ENCODE data around the gene STEAP4. TPM values are rescaled to one million over a fixed set of nuclear protein-coding genes. Genes with fewer than 3 reads are reported as not detected.

The STEAP4 gene
- total RNA-seq, 1 donor from 2014 or later, result 15.7 TPM

DNA sequence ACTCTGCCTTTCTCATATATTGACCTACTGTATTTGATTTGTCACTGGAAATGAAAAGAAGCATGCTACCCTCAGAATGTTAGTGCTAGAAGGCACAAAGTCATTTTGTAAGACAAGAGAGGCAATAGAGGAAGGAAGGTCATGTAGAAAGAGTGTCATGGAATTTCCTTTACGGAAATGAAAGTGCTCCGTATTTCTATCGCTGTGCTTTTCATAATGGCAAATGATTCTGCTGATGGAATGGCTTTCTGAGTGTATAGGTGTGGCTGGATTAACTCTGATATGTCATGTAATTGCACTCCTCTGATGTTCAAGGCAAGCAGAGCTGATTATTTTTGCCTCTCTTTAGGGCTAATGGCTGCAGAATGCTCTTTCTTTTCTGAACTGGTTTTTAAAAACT lies 15.5 kb upstream of the STEAP4 start:
- Histone ChIP-seq H3K27me3 (ENCODE audit: low read depth) (no peaks in the 10 kb centered on the region), H3K9me3 (replicated peaks) (no peaks in the 10 kb centered on the region), H3K4me1 (peaks cover 10% of the 10 kb centered on the region), H3K4me3 (no peak overlapping the region), H3K27ac (replicated peaks) (peak overlapping the region; percentile 21), H3K36me3 (no peaks in the 10 kb centered on the region)
- intact Hi-C loops (cut with micrococcal nuclease), result no loop called here
- no peak for DNase-seq
- TF ChIP-seq, protein P1, sequence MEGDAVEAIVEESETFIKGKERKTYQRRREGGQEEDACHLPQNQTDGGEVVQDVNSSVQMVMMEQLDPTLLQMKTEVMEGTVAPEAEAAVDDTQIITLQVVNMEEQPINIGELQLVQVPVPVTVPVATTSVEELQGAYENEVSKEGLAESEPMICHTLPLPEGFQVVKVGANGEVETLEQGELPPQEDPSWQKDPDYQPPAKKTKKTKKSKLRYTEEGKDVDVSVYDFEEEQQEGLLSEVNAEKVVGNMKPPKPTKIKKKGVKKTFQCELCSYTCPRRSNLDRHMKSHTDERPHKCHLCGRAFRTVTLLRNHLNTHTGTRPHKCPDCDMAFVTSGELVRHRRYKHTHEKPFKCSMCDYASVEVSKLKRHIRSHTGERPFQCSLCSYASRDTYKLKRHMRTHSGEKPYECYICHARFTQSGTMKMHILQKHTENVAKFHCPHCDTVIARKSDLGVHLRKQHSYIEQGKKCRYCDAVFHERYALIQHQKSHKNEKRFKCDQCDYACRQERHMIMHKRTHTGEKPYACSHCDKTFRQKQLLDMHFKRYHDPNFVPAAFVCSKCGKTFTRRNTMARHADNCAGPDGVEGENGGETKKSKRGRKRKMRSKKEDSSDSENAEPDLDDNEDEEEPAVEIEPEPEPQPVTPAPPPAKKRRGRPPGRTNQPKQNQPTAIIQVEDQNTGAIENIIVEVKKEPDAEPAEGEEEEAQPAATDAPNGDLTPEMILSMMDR (IDR thresholded peaks at IDR 0.05; ENCODE audit: borderline replicate concordance), result no peak

DNA sequence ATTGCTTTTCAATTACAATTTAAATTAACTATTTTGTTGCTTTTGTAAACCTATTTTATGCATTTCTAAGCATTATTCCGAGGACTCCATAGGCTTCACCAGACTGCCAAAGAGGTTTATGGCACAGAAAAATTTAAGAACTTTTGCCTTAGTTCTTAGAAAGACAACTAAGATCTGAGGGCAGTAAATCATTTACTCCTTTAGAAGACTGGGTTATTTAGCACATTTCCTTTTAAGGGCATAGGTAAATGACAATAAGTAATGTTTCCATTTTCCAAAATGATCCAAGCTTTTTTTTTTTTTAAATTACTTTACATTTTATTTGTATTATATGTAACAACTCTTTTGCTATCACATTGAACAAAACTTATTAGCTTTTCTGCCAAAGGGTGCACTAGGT lies 15.0 kb upstream of the STEAP4 start:
- peaks cover 12% of the 10 kb centered on the region for H3K4me1 ChIP-seq
- no peak overlapping the region for H3K4me3 ChIP-seq
- TF ChIP-seq, protein P1 (IDR thresholded peaks at IDR 0.05; ENCODE audit: borderline replicate concordance), result no peak
- no peak for DNase-seq
- intact Hi-C loops (cut with micrococcal nuclease), result no loop called here
- H3K36me3 ChIP-seq, result no peaks in the 10 kb centered on the region
- H3K9me3 ChIP-seq (replicated peaks), result no peaks in the 10 kb centered on the region
- no peaks in the 10 kb centered on the region for H3K27me3 ChIP-seq (ENCODE audit: low read depth)
- H3K27ac ChIP-seq (replicated peaks), result peak overlapping the region; percentile 21

DNA sequence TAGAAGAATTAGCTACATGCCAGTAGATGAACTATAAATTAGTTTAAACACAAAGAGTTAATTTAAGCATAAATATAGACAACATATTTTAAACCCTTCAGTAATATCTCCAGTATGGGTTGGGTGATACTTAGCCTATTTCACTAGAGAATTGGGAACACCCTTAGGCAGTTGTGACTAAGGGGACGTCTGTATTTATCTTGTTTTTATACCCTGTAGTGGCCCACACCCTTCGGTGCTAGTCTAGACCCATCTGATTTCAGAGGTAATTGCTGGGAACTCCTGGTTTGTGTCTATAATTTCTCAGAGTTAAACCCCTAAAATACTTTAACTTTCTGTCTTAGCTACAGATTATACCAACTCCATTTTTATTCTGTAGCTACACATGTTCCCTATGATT lies 11.5 kb upstream of the STEAP4 start:
- Histone ChIP-seq H3K4me1 (peaks cover 29% of the 10 kb centered on the region), H3K36me3 (no peaks in the 10 kb centered on the region), H3K27me3 (ENCODE audit: low read depth) (no peaks in the 10 kb centered on the region), H3K27ac (replicated peaks) (no peak overlapping the region), H3K4me3 (no peak overlapping the region), H3K9me3 (replicated peaks) (no peaks in the 10 kb centered on the region)
- TF ChIP-seq, protein P1 (IDR thresholded peaks at IDR 0.05; ENCODE audit: borderline replicate concordance), result no peak
- intact Hi-C loops (cut with micrococcal nuclease), result no loop called here
- DNase-seq, result no peak

DNA sequence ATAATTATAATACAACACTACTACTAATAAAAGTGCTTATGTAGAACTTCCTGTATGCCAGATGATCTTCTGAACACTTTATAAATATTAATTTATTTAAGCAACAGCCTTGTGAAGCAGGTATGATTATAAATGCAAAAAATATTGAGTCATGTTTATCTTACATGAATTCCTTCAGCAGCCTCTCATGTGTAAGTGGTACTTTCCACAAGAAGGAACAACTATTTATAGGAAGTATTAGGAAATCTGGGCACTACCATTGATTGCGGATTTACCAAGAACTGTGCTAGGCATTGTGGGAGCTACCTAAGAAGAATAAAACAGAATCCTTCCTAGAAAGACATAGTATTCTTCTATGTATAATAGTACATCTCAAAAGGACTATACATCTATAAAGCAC lies 10.7 kb upstream of the STEAP4 start:
- Histone ChIP-seq H3K4me3 (no peak overlapping the region), H3K9me3 (replicated peaks) (no peaks in the 10 kb centered on the region), H3K36me3 (no peaks in the 10 kb centered on the region), H3K4me1 (peaks cover 37% of the 10 kb centered on the region), H3K27me3 (ENCODE audit: low read depth) (no peaks in the 10 kb centered on the region), H3K27ac (replicated peaks) (peak overlapping the region; percentile 21)
- TF ChIP-seq, protein P1 (IDR thresholded peaks at IDR 0.05; ENCODE audit: borderline replicate concordance), result no peak
- no peak for DNase-seq
- intact Hi-C loops (cut with micrococcal nuclease), result no loop called here

DNA sequence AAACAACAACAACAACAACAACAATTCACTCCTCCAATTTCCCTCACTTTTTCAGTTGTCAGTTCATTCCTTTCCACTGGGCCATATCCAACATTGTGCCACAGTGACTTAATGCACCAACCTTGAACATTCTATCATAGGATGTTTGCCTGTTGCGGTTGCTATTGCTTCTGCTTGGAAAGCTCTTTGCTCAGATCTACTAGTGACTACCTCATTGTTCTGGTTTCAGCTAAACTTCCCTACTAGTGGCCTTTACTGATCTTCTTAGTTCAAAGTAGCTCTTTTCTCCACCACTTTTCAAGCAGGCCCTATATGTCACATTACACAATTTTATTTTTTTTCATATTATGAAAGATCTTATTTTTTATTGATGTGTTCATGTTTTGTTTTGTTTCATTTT lies 9.8 kb upstream of the STEAP4 start:
- Histone ChIP-seq H3K27me3 (ENCODE audit: low read depth) (no peaks in the 10 kb centered on the region), H3K4me3 (no peak overlapping the region), H3K4me1 (peaks cover 45% of the 10 kb centered on the region), H3K36me3 (no peaks in the 10 kb centered on the region), H3K27ac (replicated peaks) (no peak overlapping the region), H3K9me3 (replicated peaks) (no peaks in the 10 kb centered on the region)
- TF ChIP-seq, protein P1 (IDR thresholded peaks at IDR 0.05; ENCODE audit: borderline replicate concordance), result no peak
- no peak for DNase-seq
- intact Hi-C loops (cut with micrococcal nuclease), result no loop called here

DNA sequence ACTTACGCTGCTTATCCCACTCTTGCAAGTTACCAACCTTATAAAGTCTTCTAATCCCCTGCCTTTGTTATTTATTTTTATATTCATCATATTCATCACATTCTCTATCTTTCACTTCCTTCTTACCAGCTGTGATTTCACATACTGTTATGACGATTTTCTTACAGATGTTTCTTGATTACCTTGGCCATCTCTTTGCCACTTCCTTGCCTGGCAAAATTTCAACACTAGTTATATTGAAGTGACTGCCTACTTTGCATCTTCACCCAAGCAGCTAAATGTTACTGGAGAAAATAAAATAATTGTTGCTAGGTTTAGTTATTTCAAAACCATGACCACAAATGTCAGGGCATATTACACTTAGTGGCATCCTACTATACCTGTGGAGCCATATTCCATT lies 8.8 kb upstream of the STEAP4 start:
- Histone ChIP-seq H3K4me3 (no peak overlapping the region), H3K9me3 (replicated peaks) (no peaks in the 10 kb centered on the region), H3K36me3 (no peaks in the 10 kb centered on the region), H3K27me3 (ENCODE audit: low read depth) (no peaks in the 10 kb centered on the region), H3K4me1 (peaks cover 54% of the 10 kb centered on the region), H3K27ac (replicated peaks) (no peak overlapping the region)
- TF ChIP-seq, protein P1 (IDR thresholded peaks at IDR 0.05; ENCODE audit: borderline replicate concordance), result no peak
- no peak for DNase-seq
- intact Hi-C loops (cut with micrococcal nuclease), result no loop called here
